Hepatocyte (in vitro differentiated cells): ENCODE results near the gene COMMD8.

Experiments
- EZH2 ChIP-seq: fragments of 200-600 bp; sonication (generic); IDR thresholded peaks from 2 replicates; pipeline ENCODE4 v1.6.1; 2016; ENCODE audit warnings: antibody characterized with exemption, mild to moderate bottlenecking, borderline replicate concordance
- TF ChIP-seq, protein P1 (sequence below): fragments of 200-600 bp; sonication (generic); IDR thresholded peaks from 2 replicates; pipeline ENCODE4 v1.5.1; 2016; ENCODE audit warnings: antibody characterized with exemption, mild to moderate bottlenecking; ENCODE audit not compliant: poor library complexity

DNA sequence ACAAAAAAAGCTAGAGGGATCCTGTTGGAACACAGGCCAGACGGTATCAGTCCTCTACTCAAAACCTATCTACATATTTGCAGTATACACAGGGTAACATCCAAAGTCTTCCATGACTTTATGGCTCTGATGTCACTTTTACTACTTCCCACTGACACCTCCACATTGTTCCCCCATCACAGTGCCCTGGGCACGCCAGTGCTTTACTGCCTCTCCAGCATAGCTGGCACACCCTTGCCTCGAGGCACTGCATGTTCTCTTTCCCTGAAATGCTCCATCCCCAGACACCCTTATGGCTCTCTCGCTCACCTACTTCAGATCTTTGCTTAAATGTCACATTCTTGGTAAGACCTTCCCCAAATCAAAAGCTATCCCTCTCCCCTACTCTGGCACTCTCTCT is 15.3 kb upstream of the COMMD8 start:
- no peak for TF ChIP-seq EZH2
- TF ChIP-seq, protein P1, sequence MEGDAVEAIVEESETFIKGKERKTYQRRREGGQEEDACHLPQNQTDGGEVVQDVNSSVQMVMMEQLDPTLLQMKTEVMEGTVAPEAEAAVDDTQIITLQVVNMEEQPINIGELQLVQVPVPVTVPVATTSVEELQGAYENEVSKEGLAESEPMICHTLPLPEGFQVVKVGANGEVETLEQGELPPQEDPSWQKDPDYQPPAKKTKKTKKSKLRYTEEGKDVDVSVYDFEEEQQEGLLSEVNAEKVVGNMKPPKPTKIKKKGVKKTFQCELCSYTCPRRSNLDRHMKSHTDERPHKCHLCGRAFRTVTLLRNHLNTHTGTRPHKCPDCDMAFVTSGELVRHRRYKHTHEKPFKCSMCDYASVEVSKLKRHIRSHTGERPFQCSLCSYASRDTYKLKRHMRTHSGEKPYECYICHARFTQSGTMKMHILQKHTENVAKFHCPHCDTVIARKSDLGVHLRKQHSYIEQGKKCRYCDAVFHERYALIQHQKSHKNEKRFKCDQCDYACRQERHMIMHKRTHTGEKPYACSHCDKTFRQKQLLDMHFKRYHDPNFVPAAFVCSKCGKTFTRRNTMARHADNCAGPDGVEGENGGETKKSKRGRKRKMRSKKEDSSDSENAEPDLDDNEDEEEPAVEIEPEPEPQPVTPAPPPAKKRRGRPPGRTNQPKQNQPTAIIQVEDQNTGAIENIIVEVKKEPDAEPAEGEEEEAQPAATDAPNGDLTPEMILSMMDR: no peak
